Measurements from ENCODE around the gene MMP11. TPM values are rescaled to one million over a fixed set of nuclear protein-coding genes. Genes with fewer than 3 reads are reported as not detected.
"Not testable (repeated sequence)": the region's sequence is repeated elsewhere in the genome, so short reads cannot be mapped to it uniquely, and the experiment has no call there.

MMP11 gene
- total RNA-seq, result under 1 TPM; 0.46 to 0.56 TPM

GRCh38 chr22:23772649-23773473, at the start of gene MMP11:
Gene MMP11 (plus strand): TSS chr22:23772849. CDS start chr22:23772871, 22 bp downstream.
- H3K4me3 Mint-ChIP-seq, result peak within 1 kb of the TSS; percentile 71 to 76
- H3K27ac Mint-ChIP-seq, result no peak within 1 kb of the TSS
- peaks cover 4% of the 10 kb centered on the region for H3K4me1 Mint-ChIP-seq (ENCODE audit: low read depth)
- peaks cover 9% of the 10 kb centered on the region for H3K27me3 Mint-ChIP-seq (ENCODE audit: low read depth)
- H3K36me3 Mint-ChIP-seq (ENCODE audit: insufficient read depth in 2 of 2), result no peaks in the 10 kb centered on the region
- peak; percentile 70 to 72 for ATAC-seq (replicated peaks in 1 of 2)
- no peaks in the 10 kb centered on the region for H3K9me3 Mint-ChIP-seq
- DNase-seq, result peak; percentile 57

GRCh38 chr22:23728108-23728507, 44.5 kb upstream of the MMP11 start:
- H3K9me3 Mint-ChIP-seq; H3K4me1 Mint-ChIP-seq (ENCODE audit: low read depth); H3K4me3 Mint-ChIP-seq; H3K27ac Mint-ChIP-seq; ATAC-seq (replicated peaks in 1 of 2); H3K27me3 Mint-ChIP-seq (ENCODE audit: low read depth); H3K36me3 Mint-ChIP-seq (ENCODE audit: insufficient read depth in 2 of 2); DNase-seq: not testable (repeated sequence)

GRCh38 chr22:23737696-23738095, 35.0 kb upstream of the MMP11 start:
- H3K27me3 Mint-ChIP-seq (ENCODE audit: low read depth), result no peaks in the 10 kb centered on the region

GRCh38 chr22:23742505-23743264, 30.0 kb upstream of the MMP11 start:
- Mint-ChIP-seq H3K27me3 (ENCODE audit: low read depth) (no peaks in the 10 kb centered on the region), H3K4me3 (no peak overlapping the region), H3K4me1 (ENCODE audit: low read depth) (no peaks in the 10 kb centered on the region), H3K36me3 (ENCODE audit: insufficient read depth in 2 of 2) (peaks cover 13 to 14% of the 10 kb centered on the region in 2 donors), H3K27ac (no peak overlapping the region), H3K9me3 (no peaks in the 10 kb centered on the region)
- DNase-seq (no peak), ATAC-seq (replicated peaks in 1 of 2) (no peak)

More at GRCh38 chr22:23737696-23738095, 35.0 kb upstream of the MMP11 start:
- Mint-ChIP-seq H3K9me3 (no peaks in the 10 kb centered on the region), H3K27ac (no peak overlapping the region), H3K4me3 (no peak overlapping the region), H3K36me3 (ENCODE audit: insufficient read depth in 2 of 2) (no peaks in the 10 kb centered on the region), H3K4me1 (ENCODE audit: low read depth) (no peaks in the 10 kb centered on the region)
- ATAC-seq (replicated peaks in 1 of 2) (no peak), DNase-seq (no peak)

- DNase-seq (no peak), ATAC-seq (replicated peaks in 1 of 2) (no peak)
- H3K4me1 Mint-ChIP-seq (ENCODE audit: low read depth), result no peaks in the 10 kb centered on the region
- H3K4me3 Mint-ChIP-seq, result no peak overlapping the region
- H3K9me3 Mint-ChIP-seq, result no peaks in the 10 kb centered on the region
- H3K27me3 Mint-ChIP-seq (ENCODE audit: low read depth), result no peaks in the 10 kb centered on the region
- no peak overlapping the region for H3K27ac Mint-ChIP-seq
- peaks cover 13 to 14% of the 10 kb centered on the region in 2 donors for H3K36me3 Mint-ChIP-seq (ENCODE audit: insufficient read depth in 2 of 2)
Measured at GRCh38 chr22:23743303-23743705, 29.3 kb upstream of the MMP11 start.

- Mint-ChIP-seq H3K4me1 (ENCODE audit: low read depth) (no peaks in the 10 kb centered on the region), H3K27me3 (ENCODE audit: low read depth) (no peaks in the 10 kb centered on the region), H3K27ac (no peak overlapping the region), H3K36me3 (ENCODE audit: insufficient read depth in 2 of 2) (peaks cover 13 to 14% of the 10 kb centered on the region in 2 donors), H3K9me3 (no peaks in the 10 kb centered on the region), H3K4me3 (no peak overlapping the region)
- no peak for DNase-seq
- no peak for ATAC-seq (replicated peaks in 1 of 2)
Measured at GRCh38 chr22:23744001-23744400, 28.6 kb upstream of the MMP11 start.

- H3K4me1 Mint-ChIP-seq (ENCODE audit: low read depth), result peaks cover under 1% of the 10 kb centered on the region
- no peak for DNase-seq
- H3K4me3 Mint-ChIP-seq, result no peak overlapping the region
- no peak overlapping the region for H3K27ac Mint-ChIP-seq
- peaks cover 13 to 14% of the 10 kb centered on the region in 2 donors for H3K36me3 Mint-ChIP-seq (ENCODE audit: insufficient read depth in 2 of 2)
- no peaks in the 10 kb centered on the region for H3K27me3 Mint-ChIP-seq (ENCODE audit: low read depth)
- ATAC-seq (replicated peaks in 1 of 2), result no peak
- H3K9me3 Mint-ChIP-seq, result no peaks in the 10 kb centered on the region
Measured at GRCh38 chr22:23744485-23744884, 28.2 kb upstream of the MMP11 start.

GRCh38 chr22:23745791-23746190, 26.9 kb upstream of the MMP11 start:
- Mint-ChIP-seq H3K27ac (no peak overlapping the region), H3K4me1 (ENCODE audit: low read depth) (peaks cover 12% of the 10 kb centered on the region), H3K4me3 (no peak overlapping the region), H3K27me3 (ENCODE audit: low read depth) (no peaks in the 10 kb centered on the region), H3K36me3 (ENCODE audit: insufficient read depth in 2 of 2) (peaks cover 13 to 14% of the 10 kb centered on the region in 2 donors), H3K9me3 (no peaks in the 10 kb centered on the region)
- ATAC-seq (replicated peaks in 1 of 2), result no peak
- DNase-seq, result no peak

GRCh38 chr22:23749841-23750301, 22.8 kb upstream of the MMP11 start:
- Mint-ChIP-seq H3K27me3 (ENCODE audit: low read depth) (no peaks in the 10 kb centered on the region), H3K27ac (no peak overlapping the region), H3K4me3 (peak overlapping the region; percentile 93 to 94), H3K36me3 (ENCODE audit: insufficient read depth in 2 of 2) (peaks cover 2% of the 10 kb centered on the region in 2 donors), H3K9me3 (no peaks in the 10 kb centered on the region), H3K4me1 (ENCODE audit: low read depth) (peaks cover 19% of the 10 kb centered on the region)
- ATAC-seq (replicated peaks in 1 of 2) (no peak), DNase-seq (no peak)

- no peaks in the 10 kb centered on the region for H3K36me3 Mint-ChIP-seq (ENCODE audit: insufficient read depth in 2 of 2)
- ATAC-seq (replicated peaks in 1 of 2) (no peak), DNase-seq (no peak)
- H3K4me1 Mint-ChIP-seq (ENCODE audit: low read depth), result peaks cover 19% of the 10 kb centered on the region
- no peaks in the 10 kb centered on the region for H3K27me3 Mint-ChIP-seq (ENCODE audit: low read depth)
- peak overlapping the region; percentile 68 for H3K27ac Mint-ChIP-seq
- peak overlapping the region; percentile 93 to 94 for H3K4me3 Mint-ChIP-seq
- H3K9me3 Mint-ChIP-seq, result no peaks in the 10 kb centered on the region
Measured at GRCh38 chr22:23750367-23750713, 22.3 kb upstream of the MMP11 start.

- DNase-seq (peak; percentile 87 to 92), ATAC-seq (replicated peaks in 1 of 2) (peak; percentile 98 to 99)
- no peaks in the 10 kb centered on the region for H3K9me3 Mint-ChIP-seq
- H3K27ac Mint-ChIP-seq, result peak within 1 kb of the TSS; percentile 72
- peak within 1 kb of the TSS; percentile 93 to 94 for H3K4me3 Mint-ChIP-seq
- no peaks in the 10 kb centered on the region for H3K27me3 Mint-ChIP-seq (ENCODE audit: low read depth)
- H3K36me3 Mint-ChIP-seq (ENCODE audit: insufficient read depth in 2 of 2), result no peaks in the 10 kb centered on the region
- H3K4me1 Mint-ChIP-seq (ENCODE audit: low read depth), result peaks cover 19% of the 10 kb centered on the region
Measured at GRCh38 chr22:23750714-23751440, 21.8 kb upstream of the MMP11 start, which contains the start of gene ZNF70. Gene ZNF70 (minus strand): TSS chr22:23751112. CDS start chr22:23745140, 5,972 bp downstream.

GRCh38 chr22:23751441-23751996, 21.1 kb upstream of the MMP11 start:
- Mint-ChIP-seq H3K9me3 (no peaks in the 10 kb centered on the region), H3K27me3 (ENCODE audit: low read depth) (no peaks in the 10 kb centered on the region), H3K27ac (peak overlapping the region; percentile 72), H3K36me3 (ENCODE audit: insufficient read depth in 2 of 2) (no peaks in the 10 kb centered on the region), H3K4me3 (peak overlapping the region; percentile 85 to 87), H3K4me1 (ENCODE audit: low read depth) (peaks cover 19% of the 10 kb centered on the region)
- DNase-seq (peak in 1 of 2 donors; percentile 21), ATAC-seq (replicated peaks in 1 of 2) (no peak)

Data from activated T-cell treated with anti-CD3 and anti-CD28 coated beads, Interleukin-2, amount 50 U/mL, for 72 hours (primary cell).